DND-41 (cell line): ENCODE data around the gene NCOA5.

Experiments used
- EZH2 ChIP-seq: IDR thresholded peaks from 3 replicates; pipeline ENCODE4 v1.6.1; 2012; ENCODE audit warnings: borderline replicate concordance, low read depth, mild to moderate bottlenecking, moderate library complexity, low read length, inconsistent platforms; ENCODE audit not compliant: severe bottlenecking
- TF ChIP-seq, protein P1 (sequence below): IDR thresholded peaks from 2 replicates; pipeline ENCODE4 v1.5.1; 2012; ENCODE audit warnings: borderline replicate concordance, low read length, moderate library complexity, mild to moderate bottlenecking; ENCODE audit not compliant: poor library complexity, severe bottlenecking; ENCODE audit errors: extremely low read depth

DNA sequence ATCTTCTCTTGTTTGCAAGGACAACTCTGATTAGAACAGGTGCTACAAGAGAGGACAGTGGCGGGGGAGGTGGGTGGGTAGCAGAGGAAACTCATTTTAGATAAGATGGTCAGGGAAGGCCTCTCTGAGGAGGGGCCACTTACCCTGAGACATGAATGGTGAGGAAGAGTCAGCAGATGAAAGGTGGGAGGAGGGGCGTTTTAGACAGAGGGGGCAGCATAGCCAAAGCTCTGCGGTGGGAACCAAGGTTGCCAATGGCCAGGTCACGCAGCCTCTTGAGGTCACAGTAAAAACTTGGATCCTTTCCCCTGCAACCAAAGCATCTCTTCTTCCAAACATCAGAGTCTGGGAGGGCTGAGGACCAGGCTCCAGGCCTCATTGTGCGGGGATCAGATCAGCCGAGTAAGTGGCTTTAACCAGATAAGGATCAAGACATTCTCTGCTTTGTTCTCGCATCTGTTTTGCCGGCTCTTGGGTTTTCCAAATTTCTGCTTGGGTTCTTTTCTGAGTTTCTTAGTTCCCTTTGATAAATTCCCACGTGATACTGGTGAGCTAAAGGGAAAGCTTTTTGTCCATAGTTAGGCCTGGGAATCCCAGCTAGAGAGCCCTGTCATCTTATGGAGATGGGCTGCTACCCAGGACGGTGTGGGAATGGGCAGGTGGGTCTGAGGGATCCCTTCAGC, 22.8 kb upstream of the NCOA5 start:
- TF ChIP-seq, protein P1, sequence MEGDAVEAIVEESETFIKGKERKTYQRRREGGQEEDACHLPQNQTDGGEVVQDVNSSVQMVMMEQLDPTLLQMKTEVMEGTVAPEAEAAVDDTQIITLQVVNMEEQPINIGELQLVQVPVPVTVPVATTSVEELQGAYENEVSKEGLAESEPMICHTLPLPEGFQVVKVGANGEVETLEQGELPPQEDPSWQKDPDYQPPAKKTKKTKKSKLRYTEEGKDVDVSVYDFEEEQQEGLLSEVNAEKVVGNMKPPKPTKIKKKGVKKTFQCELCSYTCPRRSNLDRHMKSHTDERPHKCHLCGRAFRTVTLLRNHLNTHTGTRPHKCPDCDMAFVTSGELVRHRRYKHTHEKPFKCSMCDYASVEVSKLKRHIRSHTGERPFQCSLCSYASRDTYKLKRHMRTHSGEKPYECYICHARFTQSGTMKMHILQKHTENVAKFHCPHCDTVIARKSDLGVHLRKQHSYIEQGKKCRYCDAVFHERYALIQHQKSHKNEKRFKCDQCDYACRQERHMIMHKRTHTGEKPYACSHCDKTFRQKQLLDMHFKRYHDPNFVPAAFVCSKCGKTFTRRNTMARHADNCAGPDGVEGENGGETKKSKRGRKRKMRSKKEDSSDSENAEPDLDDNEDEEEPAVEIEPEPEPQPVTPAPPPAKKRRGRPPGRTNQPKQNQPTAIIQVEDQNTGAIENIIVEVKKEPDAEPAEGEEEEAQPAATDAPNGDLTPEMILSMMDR: no peak
- TF ChIP-seq EZH2: no peak
